ENCODE measurements around the gene TMEM240. TPM values are rescaled to one million over a fixed set of nuclear protein-coding genes. Genes with fewer than 3 reads are reported as not detected.

Gene TMEM240
- total and polyA plus RNA-seq, 2 donors (not counting 3 experiments of a cell fraction or from before 2014, with no cell fraction given): 7.0 to 7.6 TPM

- peaks cover 8% of the 10 kb centered on the region for H3K79me2 ChIP-seq (ENCODE audit: control insufficient read depth, insufficient read depth, low read length)
- no peak for TF ChIP-seq GATA2 (IDR thresholded peaks at IDR 0.05; ENCODE audit: insufficient read depth, insufficient read length, low read depth, low read length)
- TF ChIP-seq CTCF (IDR thresholded peaks at IDR 0.05; ENCODE audit: extremely low read depth in 1 of 2, insufficient read depth in 1 of 2, low read depth in 1 of 2, low read length in 2 of 2): no peak
- no peak for TF ChIP-seq POLR2AphosphoS5 (IDR thresholded peaks at IDR 0.05; ENCODE audit: insufficient read depth, low read depth, low read length)
- no peak for TF ChIP-seq POLR2A (IDR thresholded peaks at IDR 0.05; ENCODE audit: low read depth, low read length)
- TF ChIP-seq, protein P1, sequence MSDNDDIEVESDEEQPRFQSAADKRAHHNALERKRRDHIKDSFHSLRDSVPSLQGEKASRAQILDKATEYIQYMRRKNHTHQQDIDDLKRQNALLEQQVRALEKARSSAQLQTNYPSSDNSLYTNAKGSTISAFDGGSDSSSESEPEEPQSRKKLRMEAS (IDR thresholded peaks at IDR 0.05; ENCODE audit: insufficient read depth, insufficient read length): no peak
- no peak for TF ChIP-seq FOS (IDR thresholded peaks at IDR 0.05; ENCODE audit: borderline replicate concordance, insufficient read depth, low read length)
- TF ChIP-seq MYC (IDR thresholded peaks at IDR 0.05; ENCODE audit: low read depth, low read length): no peak
Measured at GRCh38 chr1:1552263-1552639, 11.8 kb upstream of the TMEM240 start.

More at GRCh38 chr1:1552263-1552639, 11.8 kb upstream of the TMEM240 start:
- Histone ChIP-seq H2AFZ (ENCODE audit: low read depth, low read length) (no peak overlapping the region), H4K20me1 (replicated peaks; ENCODE audit: control insufficient read depth, extremely low read depth, insufficient read depth, low read length) (no peaks in the 10 kb centered on the region), H3K27ac (ENCODE audit: insufficient read depth, low read depth, low read length) (no peak overlapping the region), H3K9me3 (replicated peaks; ENCODE audit: control insufficient read depth, insufficient read depth, low read length) (no peaks in the 10 kb centered on the region), H3K9me1 (replicated peaks; ENCODE audit: control insufficient read depth, extremely low read depth, insufficient read depth, low read length) (no peaks in the 10 kb centered on the region), H3K9ac (replicated peaks; ENCODE audit: extremely low read depth, insufficient read depth, low read length) (no peak overlapping the region), H3K36me3 (ENCODE audit: control insufficient read depth in 2 of 2, extremely low read depth in 1 of 2, insufficient read depth in 2 of 2, low read length in 2 of 2) (no peaks in the 10 kb centered on the region), H3K4me1 (ENCODE audit: control insufficient read depth, extremely low read depth, insufficient read depth, low read length) (no peaks in the 10 kb centered on the region), H3K4me3 (replicated peaks in 1 of 3; ENCODE audit: insufficient read depth in 1 of 3, low read depth in 1 of 3, low read length in 3 of 3) (no peak overlapping the region), H3K4me2 (ENCODE audit: insufficient read depth, low read length) (no peak overlapping the region), H3K27me3 (ENCODE audit: control insufficient read depth in 2 of 2, insufficient read depth in 2 of 2, low read length in 2 of 2) (no peaks in the 10 kb centered on the region)
- no TSS peak for BruUV-seq (replicated peaks)
- ChIA-PET CTCF (interaction anchor here (0.7 kb wide), 1 partner anchor 48 kb away, joined by 3 read pairs; no protein-coding TSS in a partner anchor), POLR2A (no interaction called here)
- DNase-seq (ENCODE audit: low read depth, low spot score) (no peak), FAIRE-seq (no peak)
- intact Hi-C loops (cut with micrococcal nuclease) (no loop called here), dilution Hi-C loops (cut with MboI; ENCODE audit: extremely low pct_ligation_motif_present, low sequenced_read_pairs) (no loop called here)
